ENCODE results near the gene SH3PXD2A.
A peak's percentile ranks its signal among the peaks of the same experiment; 100 is the strongest.
"Not testable (repeated sequence)": the region's sequence is repeated elsewhere in the genome, so short reads cannot be mapped to it uniquely, and the experiment has no call there.

Gene SH3PXD2A

GRCh38 chr10:103851261-103851660 is 4.1 kb downstream of the SH3PXD2A start:
- H3K27me3 ChIP-seq (ENCODE audit: low read depth): peaks cover 2% of the 10 kb centered on the region
- H3K4me3 ChIP-seq: no peak overlapping the region
- no peaks in the 10 kb centered on the region for H3K36me3 ChIP-seq (replicated peaks)
- peaks cover 5% of the 10 kb centered on the region; the same call in 1 of the 2 replicates for H3K4me1 ChIP-seq
- in situ Hi-C loops (cut with MboI; ENCODE audit: low sequenced_read_pairs): loop anchor here (10.0 kb wide), 1 partner anchor 256 kb away; no protein-coding TSS in a partner anchor
- H3K9me3 ChIP-seq: no peaks in the 10 kb centered on the region
- no peak for DNase-seq (ENCODE audit: low spot score in 2 of 2)

- no peak for DNase-seq (ENCODE audit: low spot score in 2 of 2)
- Histone ChIP-seq H3K9me3 (no peaks in the 10 kb centered on the region), H3K4me1 (peaks cover 5% of the 10 kb centered on the region; the same call in 1 of the 2 replicates), H3K4me3 (no peak overlapping the region), H3K36me3 (replicated peaks) (no peaks in the 10 kb centered on the region), H3K27me3 (ENCODE audit: low read depth) (peaks cover 2% of the 10 kb centered on the region)
- in situ Hi-C loops (cut with MboI; ENCODE audit: low sequenced_read_pairs): loop anchor here (10.0 kb wide), 1 partner anchor 256 kb away; no protein-coding TSS in a partner anchor
Measured at GRCh38 chr10:103850572-103850895, 4.8 kb downstream of the SH3PXD2A start.

- H3K4me1 ChIP-seq: peaks cover 5% of the 10 kb centered on the region; the same call in 1 of the 2 replicates
- no peak for DNase-seq (ENCODE audit: low spot score in 2 of 2)
- peaks cover 2% of the 10 kb centered on the region for H3K27me3 ChIP-seq (ENCODE audit: low read depth)
- H3K9me3 ChIP-seq: no peaks in the 10 kb centered on the region
- no peak overlapping the region for H3K4me3 ChIP-seq
- in situ Hi-C loops (cut with MboI; ENCODE audit: low sequenced_read_pairs): loop anchor here (10.0 kb wide), 1 partner anchor 255 kb away; no protein-coding TSS in a partner anchor
- no peaks in the 10 kb centered on the region for H3K36me3 ChIP-seq (replicated peaks)
Measured at GRCh38 chr10:103849880-103850571, 5.3 kb downstream of the SH3PXD2A start.

GRCh38 chr10:103849212-103849877 is 6.0 kb downstream of the SH3PXD2A start:
- Histone ChIP-seq H3K36me3 (replicated peaks) (no peaks in the 10 kb centered on the region), H3K27me3 (ENCODE audit: low read depth) (no peaks in the 10 kb centered on the region; the same call in none of the 2 replicates), H3K4me1 (no peaks in the 10 kb centered on the region; the same call in 1 of the 2 replicates), H3K9me3 (no peaks in the 10 kb centered on the region), H3K4me3 (no peak overlapping the region)
- in situ Hi-C loops (cut with MboI; ENCODE audit: low sequenced_read_pairs): no loop called here
- no peak for DNase-seq (ENCODE audit: low spot score in 2 of 2)

GRCh38 chr10:103847909-103848468 is 7.4 kb downstream of the SH3PXD2A start:
- in situ Hi-C loops (cut with MboI; ENCODE audit: low sequenced_read_pairs): no loop called here
- peak in 1 of 2 experiments; percentile 44 for DNase-seq (ENCODE audit: low spot score in 2 of 2)
- Histone ChIP-seq H3K9me3 (no peaks in the 10 kb centered on the region), H3K4me1 (no peaks in the 10 kb centered on the region), H3K4me3 (no peak overlapping the region), H3K36me3 (replicated peaks) (no peaks in the 10 kb centered on the region), H3K27me3 (ENCODE audit: low read depth) (no peaks in the 10 kb centered on the region; the same call in 1 of the 2 replicates)

GRCh38 chr10:103847346-103847745 is 8.0 kb downstream of the SH3PXD2A start:
- H3K36me3 ChIP-seq (replicated peaks): no peaks in the 10 kb centered on the region
- no peaks in the 10 kb centered on the region for H3K9me3 ChIP-seq
- H3K4me3 ChIP-seq: no peak overlapping the region
- no peaks in the 10 kb centered on the region; the same call in 1 of the 2 replicates for H3K27me3 ChIP-seq (ENCODE audit: low read depth)
- in situ Hi-C loops (cut with MboI; ENCODE audit: low sequenced_read_pairs): no loop called here
- no peaks in the 10 kb centered on the region for H3K4me1 ChIP-seq
- DNase-seq (ENCODE audit: low spot score in 2 of 2): no peak

GRCh38 chr10:103845972-103846371 is 9.4 kb downstream of the SH3PXD2A start:
- Histone ChIP-seq H3K4me3 (no peak overlapping the region), H3K9me3 (no peaks in the 10 kb centered on the region), H3K27me3 (ENCODE audit: low read depth) (no peaks in the 10 kb centered on the region), H3K4me1 (no peaks in the 10 kb centered on the region), H3K36me3 (replicated peaks) (no peaks in the 10 kb centered on the region)
- no peak for DNase-seq (ENCODE audit: low spot score in 2 of 2)
- in situ Hi-C loops (cut with MboI; ENCODE audit: low sequenced_read_pairs): no loop called here

- H3K4me1 ChIP-seq; DNase-seq (ENCODE audit: low spot score in 2 of 2); in situ Hi-C loops (cut with MboI; ENCODE audit: low sequenced_read_pairs); H3K36me3 ChIP-seq (replicated peaks); H3K27me3 ChIP-seq (ENCODE audit: low read depth); H3K4me3 ChIP-seq; H3K9me3 ChIP-seq: not testable (repeated sequence)
Measured at GRCh38 chr10:103845346-103845745, 10.0 kb downstream of the SH3PXD2A start.

GRCh38 chr10:103843854-103844570 is 11.4 kb downstream of the SH3PXD2A start:
- DNase-seq (ENCODE audit: low spot score in 2 of 2): no peak
- no peaks in the 10 kb centered on the region for H3K4me1 ChIP-seq
- no peak overlapping the region for H3K4me3 ChIP-seq
- no peaks in the 10 kb centered on the region for H3K36me3 ChIP-seq (replicated peaks)
- no peaks in the 10 kb centered on the region for H3K27me3 ChIP-seq (ENCODE audit: low read depth)
- in situ Hi-C loops (cut with MboI; ENCODE audit: low sequenced_read_pairs): no loop called here
- no peaks in the 10 kb centered on the region for H3K9me3 ChIP-seq

- H3K4me1 ChIP-seq: no peaks in the 10 kb centered on the region
- H3K4me3 ChIP-seq: no peak overlapping the region
- in situ Hi-C loops (cut with MboI; ENCODE audit: low sequenced_read_pairs): no loop called here
- DNase-seq (ENCODE audit: low spot score in 2 of 2): no peak
- H3K27me3 ChIP-seq (ENCODE audit: low read depth): no peaks in the 10 kb centered on the region
- no peaks in the 10 kb centered on the region for H3K9me3 ChIP-seq
- H3K36me3 ChIP-seq (replicated peaks): no peaks in the 10 kb centered on the region
Measured at GRCh38 chr10:103843045-103843444, 12.3 kb downstream of the SH3PXD2A start.

- Histone ChIP-seq H3K4me3 (no peak overlapping the region), H3K9me3 (no peaks in the 10 kb centered on the region), H3K36me3 (replicated peaks) (no peaks in the 10 kb centered on the region), H3K4me1 (no peaks in the 10 kb centered on the region), H3K27me3 (ENCODE audit: low read depth) (no peaks in the 10 kb centered on the region)
- DNase-seq (ENCODE audit: low spot score in 2 of 2): no peak
- in situ Hi-C loops (cut with MboI; ENCODE audit: low sequenced_read_pairs): no loop called here
Measured at GRCh38 chr10:103842605-103843004, 12.8 kb downstream of the SH3PXD2A start.

GRCh38 chr10:103841519-103841918 is 13.9 kb downstream of the SH3PXD2A start:
- no peaks in the 10 kb centered on the region for H3K36me3 ChIP-seq (replicated peaks)
- no peaks in the 10 kb centered on the region for H3K9me3 ChIP-seq
- H3K4me3 ChIP-seq: no peak overlapping the region
- no peaks in the 10 kb centered on the region for H3K27me3 ChIP-seq (ENCODE audit: low read depth)
- in situ Hi-C loops (cut with MboI; ENCODE audit: low sequenced_read_pairs): no loop called here
- H3K4me1 ChIP-seq: no peaks in the 10 kb centered on the region
- DNase-seq (ENCODE audit: low spot score in 2 of 2): no peak

- Histone ChIP-seq H3K27me3 (ENCODE audit: low read depth) (no peaks in the 10 kb centered on the region), H3K9me3 (no peaks in the 10 kb centered on the region), H3K4me1 (no peaks in the 10 kb centered on the region), H3K36me3 (replicated peaks) (no peaks in the 10 kb centered on the region), H3K4me3 (no peak overlapping the region)
- in situ Hi-C loops (cut with MboI; ENCODE audit: low sequenced_read_pairs): no loop called here
- peak in 1 of 2 experiments; percentile 26 for DNase-seq (ENCODE audit: low spot score in 2 of 2)
Measured at GRCh38 chr10:103840740-103841070, 14.7 kb downstream of the SH3PXD2A start.

All from HAP-1 (cell line).